Right ventricle myocardium superior (tissue), 1 donor: ENCODE data around the gene TLR3. TPM values are rescaled to one million over a fixed set of nuclear protein-coding genes. Genes with fewer than 3 reads are reported as not detected.

Source experiments
- ATAC-seq: fragments of 200-7000 bp; cut with Tn5 transposase; one replicate; pipeline ENCODE4 v1.9.1; 2020; ENCODE audit warnings: mild to moderate bottlenecking; ENCODE audit not compliant: poor library complexity
- DNase-seq: peaks from one replicate; pipeline ENCODE4 v3.0.0-alpha.2; 2020
- intact Hi-C: fragments of 100-400 bp; cut with DNase I; formaldehyde crosslinking; loops from one replicate; pipeline ENCODE4 v1.11.2; 2022
- total RNA-seq: library from RNA; stranded (reverse); fragmentation: NEBNext Ultra II Directional; extraction: Animal tissue kit (Norgen Biotek cat#: 25700); gene quantifications from one replicate; pipeline ENCODE4 v1.2.1, GENCODE V29; 2021
- donor health status: DM: no; HTN: yes; CAD: no; lungs with severe emphysema.

Gene TLR3
- total RNA-seq, 1 donor from 2014 or later = 4.6 TPM

- no peak for ATAC-seq
- intact Hi-C loops = no loop called here
- no peak for DNase-seq
These were observed 23.3 kb downstream of the TLR3 start for GRCh38 chr4:186092296-186092695.

GRCh38 chr4:186095406-186095805, 26.4 kb downstream of the TLR3 start:
- DNase-seq (no peak), ATAC-seq (no peak)
- intact Hi-C loops = no loop called here

- no peak for ATAC-seq
- intact Hi-C loops = no loop called here
- no peak for DNase-seq
These were observed 27.8 kb downstream of the TLR3 start for GRCh38 chr4:186096681-186097165.

- DNase-seq = no peak
- intact Hi-C loops = no loop called here
- no peak for ATAC-seq
These were observed 28.4 kb downstream of the TLR3 start for GRCh38 chr4:186097386-186097785.

GRCh38 chr4:186102931-186103330, 34.0 kb downstream of the TLR3 start:
- DNase-seq = no peak

GRCh38 chr4:186104114-186104889, 35.3 kb downstream of the TLR3 start, which contains the start of gene FAM149A:
FAM149A (plus strand) TSS chr4:186104704.
- no peak for DNase-seq
- ATAC-seq = peak; percentile 72
- intact Hi-C loops = no loop called here

More at GRCh38 chr4:186102931-186103330, 34.0 kb downstream of the TLR3 start:
- intact Hi-C loops = no loop called here
- no peak for ATAC-seq

GRCh38 chr4:186104890-186105646, 36.1 kb downstream of the TLR3 start:
- DNase-seq (no peak), ATAC-seq (peak; percentile 63)
- intact Hi-C loops = no loop called here

GRCh38 chr4:186105647-186106321, 36.8 kb downstream of the TLR3 start:
- ATAC-seq = peak; percentile 24
- intact Hi-C loops = no loop called here

GRCh38 chr4:186107947-186108346, 39.0 kb downstream of the TLR3 start:
- ATAC-seq (no peak), DNase-seq (no peak)
- intact Hi-C loops = no loop called here

More at GRCh38 chr4:186105647-186106321, 36.8 kb downstream of the TLR3 start:
- DNase-seq = no peak

- DNase-seq = no peak
- no peak for ATAC-seq
- intact Hi-C loops = no loop called here
These were observed 39.4 kb downstream of the TLR3 start for GRCh38 chr4:186108391-186108790.

GRCh38 chr4:186109245-186109644, 40.3 kb downstream of the TLR3 start:
- intact Hi-C loops = no loop called here
- no peak for ATAC-seq

GRCh38 chr4:186116697-186117096, 47.7 kb downstream of the TLR3 start:
- no peak for ATAC-seq
- DNase-seq = no peak
- intact Hi-C loops = no loop called here

More at GRCh38 chr4:186109245-186109644, 40.3 kb downstream of the TLR3 start:
- no peak for DNase-seq

GRCh38 chr4:186118582-186118981, 49.6 kb downstream of the TLR3 start:
- intact Hi-C loops = no loop called here
- ATAC-seq = no peak
- DNase-seq = no peak

- ATAC-seq = no peak
- intact Hi-C loops = no loop called here
- DNase-seq = no peak
These were observed 52.1 kb downstream of the TLR3 start for GRCh38 chr4:186121057-186121456.

GRCh38 chr4:186128842-186129241, 59.9 kb downstream of the TLR3 start:
- intact Hi-C loops = no loop called here
- ATAC-seq (no peak), DNase-seq (no peak)

GRCh38 chr4:186131935-186132334, 63.0 kb downstream of the TLR3 start:
- DNase-seq (no peak), ATAC-seq (no peak)
- intact Hi-C loops = no loop called here

- DNase-seq (no peak), ATAC-seq (peak; percentile 55)
- intact Hi-C loops = no loop called here
These were observed 63.8 kb downstream of the TLR3 start for GRCh38 chr4:186132577-186133242.

GRCh38 chr4:186134257-186134656, 65.3 kb downstream of the TLR3 start:
- DNase-seq (no peak), ATAC-seq (peak; percentile 25)
- intact Hi-C loops = no loop called here

GRCh38 chr4:186134861-186135260, 65.9 kb downstream of the TLR3 start:
- intact Hi-C loops = loop anchor here (5.0 kb wide), 1 partner anchor 68 kb away; the partner anchor contains the start of gene TLR3
- ATAC-seq (no peak), DNase-seq (no peak)
